GM18907 (cell line): ENCODE data around the gene GJD4.

Experiments used
- ATAC-seq: cut with Tn5 transposase; IDR thresholded peaks from one replicate; pipeline ENCODE4 v1.9.1; 2021; ENCODE audit warnings: mild to moderate bottlenecking, moderate library complexity; ENCODE audit not compliant: unreplicated experiment

The GJD4 gene

DNA sequence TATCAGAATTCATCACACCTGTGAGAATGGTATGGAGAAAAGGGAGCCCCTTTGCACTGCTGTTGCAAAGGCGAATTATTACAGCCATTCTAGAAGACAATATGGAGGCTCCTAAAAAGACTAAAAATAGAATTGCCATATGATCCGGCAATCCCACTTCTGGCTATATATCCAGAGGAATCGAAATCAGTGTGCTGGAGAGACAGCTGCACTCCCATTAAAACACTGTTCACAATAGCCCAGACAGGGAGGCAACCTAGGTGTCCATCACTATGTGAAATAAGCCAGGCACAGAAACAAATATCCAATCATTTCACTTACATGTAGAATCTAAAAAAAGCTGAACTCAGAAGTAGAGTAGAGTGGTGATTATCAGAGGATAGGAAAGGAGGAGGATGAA, 26.0 kb upstream of the GJD4 start:
- ATAC-seq, result no peak

DNA sequence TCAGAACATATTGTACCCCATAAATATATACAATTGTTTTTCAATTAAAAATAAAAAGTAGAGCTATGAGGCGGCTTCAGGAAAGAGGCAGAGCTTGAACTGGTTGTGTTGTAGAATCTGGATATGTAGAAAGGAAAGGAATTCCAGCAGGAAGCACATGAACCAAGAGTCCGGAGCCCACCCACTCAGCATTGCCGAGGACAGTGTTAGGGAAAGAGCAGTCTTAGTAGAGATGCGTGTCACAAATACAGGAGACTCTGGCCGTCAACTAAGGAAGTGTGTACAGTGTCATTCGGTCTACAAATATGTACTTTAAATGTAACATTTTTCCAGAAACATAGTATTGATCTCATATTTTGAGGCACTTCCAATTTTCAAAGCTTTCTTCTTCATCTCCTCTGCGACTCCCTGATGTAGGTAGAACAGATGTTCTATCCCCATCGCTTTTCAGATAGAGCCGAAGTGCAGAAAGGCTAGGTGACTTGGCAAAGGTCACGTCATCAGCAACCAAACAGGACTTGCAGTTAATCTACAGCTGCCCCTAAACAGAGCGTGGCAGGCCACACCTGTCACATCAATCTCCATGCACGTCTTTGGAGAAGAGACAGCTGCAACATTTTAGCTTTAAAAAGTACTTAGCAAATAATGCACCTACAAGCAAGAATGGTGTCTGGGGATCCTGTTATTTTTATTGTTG, 25.3 kb upstream of the GJD4 start:
- no peak for ATAC-seq

DNA sequence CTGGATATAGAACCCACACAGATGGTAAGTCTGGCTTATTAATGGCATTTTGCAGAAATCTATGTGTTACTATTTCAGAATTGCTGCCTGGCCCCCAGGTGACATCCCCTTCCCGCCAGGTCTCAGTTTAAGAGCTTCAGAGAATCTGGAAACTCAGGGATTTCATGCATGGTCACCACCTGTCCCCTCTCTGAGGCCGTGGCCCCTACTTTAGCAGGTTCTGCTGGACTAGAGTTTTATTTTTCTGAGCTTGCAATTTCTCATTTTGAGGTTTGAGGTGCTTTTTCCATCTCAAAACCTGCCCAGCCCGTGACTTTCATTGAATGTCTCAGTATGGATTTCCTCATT, 24.7 kb upstream of the GJD4 start:
- no peak for ATAC-seq

DNA sequence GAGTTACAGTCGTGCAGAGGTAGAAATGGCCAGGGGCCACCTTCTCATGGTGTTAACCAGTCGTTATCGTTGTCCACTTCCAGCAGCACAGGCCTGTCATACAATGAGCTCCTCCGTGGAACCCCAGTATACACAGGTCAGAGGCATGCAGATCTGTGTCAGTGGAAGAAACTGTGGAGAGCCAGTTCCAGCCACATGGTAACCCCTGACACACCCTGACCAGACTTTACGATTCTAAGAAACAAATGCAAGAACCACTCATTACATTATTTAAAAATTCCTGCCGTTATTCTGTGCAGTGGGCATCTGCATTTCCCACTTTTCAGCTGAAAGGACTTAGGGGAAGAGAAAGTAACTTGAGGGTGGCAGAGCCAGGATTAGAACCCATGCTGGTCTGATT, 23.5 kb upstream of the GJD4 start:
- no peak for ATAC-seq

DNA sequence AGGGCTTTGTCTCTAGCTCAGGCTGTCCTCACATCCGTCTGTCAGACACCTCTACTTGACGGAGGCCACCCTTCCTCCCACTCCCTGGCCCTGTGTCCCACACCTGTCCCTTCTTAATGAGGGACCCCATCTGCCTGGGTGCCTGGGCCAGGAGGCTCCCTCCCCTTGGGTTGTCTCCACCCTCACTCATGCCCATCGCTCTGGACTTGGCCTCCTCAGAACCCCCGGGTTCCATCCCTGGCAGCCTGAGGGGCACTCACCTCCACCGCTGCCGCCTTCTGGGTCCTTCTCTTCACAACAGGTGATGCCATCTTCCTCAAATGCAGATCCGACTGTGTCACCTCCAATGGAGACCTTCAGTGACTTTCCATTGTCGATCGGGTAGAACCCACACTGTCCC, 20.2 kb upstream of the GJD4 start:
- no peak for ATAC-seq

DNA sequence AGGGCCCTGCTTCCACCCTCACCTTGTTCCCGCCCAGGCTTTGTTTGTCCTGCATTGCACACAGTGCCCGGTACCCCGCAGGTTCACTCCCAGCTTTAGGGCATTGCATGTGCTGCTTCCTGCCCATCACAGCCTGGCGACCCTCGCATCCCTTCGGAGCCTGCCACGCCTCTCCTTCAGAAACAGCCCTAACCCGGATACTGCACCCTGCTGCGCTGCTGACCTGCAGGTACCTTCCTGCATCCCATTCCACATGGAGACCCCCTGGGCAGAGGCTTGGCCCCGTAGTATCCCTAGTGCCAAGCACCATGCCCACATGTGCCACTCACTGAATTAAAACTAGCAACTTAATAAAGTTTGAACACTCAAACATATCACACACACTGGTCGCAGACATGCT, 19.8 kb upstream of the GJD4 start:
- ATAC-seq, result no peak

DNA sequence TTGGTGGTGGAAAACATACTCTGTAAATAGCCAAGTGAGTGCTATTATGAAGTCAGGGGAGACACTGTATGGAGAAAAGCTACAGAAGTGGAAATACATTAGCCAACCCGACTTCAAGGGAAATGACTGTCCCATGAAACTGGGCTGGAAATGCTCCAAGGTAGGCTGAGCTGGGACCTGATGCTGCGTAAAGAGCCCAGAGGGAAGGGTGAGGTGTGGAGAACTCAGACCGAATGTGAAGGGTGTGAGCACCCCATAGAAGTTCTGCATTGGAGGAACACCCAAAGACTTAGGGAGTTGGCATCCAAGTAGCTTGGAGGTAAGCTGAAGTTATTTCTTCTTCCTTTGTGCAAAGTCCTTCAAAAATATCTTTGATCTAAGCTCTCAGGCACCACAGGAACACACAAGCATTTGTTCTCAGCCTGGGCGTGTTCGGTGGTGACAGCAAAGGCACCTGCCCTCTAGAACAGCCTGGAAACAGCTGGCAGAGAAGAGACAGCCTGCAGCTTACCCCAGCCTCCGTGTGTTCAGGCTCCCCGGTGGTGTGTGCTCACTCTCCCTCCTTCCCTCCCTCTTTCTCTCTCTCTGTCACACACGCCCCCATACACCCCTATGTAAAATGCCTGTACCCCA, 19.1 kb upstream of the GJD4 start:
- no peak for ATAC-seq

DNA sequence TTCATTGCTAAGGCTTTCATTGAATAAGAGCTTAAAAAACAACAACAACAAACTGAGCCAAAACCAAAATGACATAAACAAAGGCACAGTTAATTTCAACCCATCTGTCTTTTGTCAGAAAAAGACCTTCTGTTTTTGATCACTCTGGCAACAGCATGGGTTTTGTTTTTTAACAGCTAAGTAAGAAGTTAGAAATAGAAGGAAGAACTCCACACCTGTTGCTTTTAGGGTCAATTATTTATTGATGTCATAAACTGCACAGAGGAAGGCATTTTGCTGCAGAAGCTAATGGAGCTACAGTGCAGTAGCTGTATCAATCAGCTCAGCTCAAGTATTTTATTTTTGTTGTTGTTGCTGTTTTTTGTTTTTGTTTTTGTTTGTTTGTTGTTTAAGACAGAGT, 16.3 kb upstream of the GJD4 start:
- no peak for ATAC-seq

DNA sequence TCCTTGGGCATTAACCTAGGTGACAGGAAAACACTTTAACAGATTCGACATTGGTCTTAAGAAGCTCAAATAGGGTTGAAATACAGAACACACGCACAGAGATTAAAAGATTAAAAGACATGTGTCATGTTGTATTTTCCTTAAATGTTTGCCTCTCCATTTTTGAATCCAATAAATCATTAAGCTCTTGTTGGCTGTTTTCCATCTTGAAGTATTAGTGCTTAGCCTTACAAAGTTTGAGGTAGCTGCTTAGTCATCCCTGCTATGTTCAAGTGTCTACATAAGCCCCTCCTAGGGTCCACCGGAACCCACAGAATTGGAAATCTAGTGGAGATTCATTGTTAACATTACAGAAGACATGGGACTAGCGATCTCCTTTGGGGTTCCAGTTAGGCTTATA, 12.7 kb upstream of the GJD4 start:
- ATAC-seq, result no peak

DNA sequence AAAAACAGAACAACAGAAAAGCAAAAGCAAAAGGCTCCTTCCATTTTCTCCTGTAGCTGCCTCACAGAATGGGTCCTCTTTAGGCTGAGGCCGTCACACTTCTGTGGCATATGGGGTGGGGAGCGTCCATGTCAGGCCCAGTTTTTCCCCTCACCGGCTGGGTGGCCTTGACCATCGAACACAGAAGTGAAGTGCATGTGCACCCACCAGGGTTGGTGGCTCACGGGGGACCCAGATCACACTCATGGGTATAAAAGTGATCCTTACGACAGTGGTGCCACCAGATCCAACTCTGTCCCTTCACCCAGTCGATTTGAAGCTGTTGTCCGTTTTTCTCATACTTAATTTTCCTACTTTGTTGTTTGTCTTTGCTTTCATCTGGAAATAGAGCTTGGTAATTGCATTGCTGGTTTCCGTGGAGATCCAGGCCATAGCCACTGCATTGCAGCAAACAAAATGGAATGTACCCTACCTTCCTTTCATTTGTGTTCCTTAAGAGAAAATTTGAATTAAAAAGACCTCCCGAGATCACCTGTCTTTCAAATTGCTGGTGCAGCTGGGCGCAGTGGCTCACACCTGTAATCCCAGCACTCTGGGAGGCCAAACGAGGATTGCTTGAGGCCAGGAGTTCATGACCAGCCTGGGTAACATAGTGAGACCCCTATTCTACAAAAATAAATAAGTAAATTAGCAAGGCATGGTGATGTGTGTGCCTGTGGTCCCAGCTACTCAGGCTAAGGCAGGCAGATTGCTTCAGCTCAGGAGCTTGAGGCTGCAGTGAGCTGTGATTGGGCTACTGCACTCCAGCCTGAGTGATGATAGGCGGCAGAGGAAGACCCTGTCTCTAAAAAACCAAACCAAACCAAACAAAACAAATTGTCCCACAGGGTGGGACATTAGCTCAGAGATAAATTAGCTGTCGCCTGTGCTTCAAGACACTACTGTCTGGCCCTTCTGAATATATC, 10.7 kb upstream of the GJD4 start:
- ATAC-seq, result no peak

DNA sequence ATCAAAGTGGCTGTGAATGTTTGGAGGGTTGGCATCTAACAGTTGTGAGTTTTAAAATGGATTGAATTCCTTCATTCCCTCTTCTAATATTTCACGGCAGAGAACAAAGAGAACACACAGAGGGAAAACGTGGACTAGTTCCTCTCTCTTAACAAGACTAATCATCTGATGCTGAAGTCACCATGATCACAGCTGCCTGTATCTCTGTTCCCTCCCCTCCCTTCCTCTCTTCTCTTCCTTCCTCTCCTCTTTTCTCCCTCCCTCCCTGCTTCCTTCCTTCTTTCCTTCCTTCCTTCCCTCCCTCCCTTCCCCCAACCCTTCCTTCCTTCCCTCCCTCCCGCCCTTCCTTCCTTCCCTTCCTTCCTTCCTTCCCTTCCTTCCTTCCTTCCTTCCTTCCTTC, 10.0 kb upstream of the GJD4 start:
- ATAC-seq, result no peak

DNA sequence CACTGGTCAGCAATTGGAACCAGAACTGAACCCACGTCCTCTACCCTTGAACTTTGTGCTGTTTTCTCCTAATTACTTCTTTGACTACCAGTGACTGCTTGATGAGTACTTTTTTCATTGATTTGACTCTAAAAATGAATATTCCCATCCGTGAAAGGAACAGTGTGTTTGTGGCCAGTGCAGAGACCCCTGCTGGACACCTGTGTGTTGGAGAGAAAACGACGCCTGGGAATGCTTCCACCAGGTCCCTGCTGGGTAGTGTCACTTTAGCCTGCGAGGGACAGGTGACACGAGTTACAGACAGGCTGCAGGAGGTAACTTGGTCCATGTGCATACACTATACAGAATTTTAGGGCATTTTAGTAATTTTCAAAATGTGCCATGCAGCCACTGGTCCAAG, 6.8 kb upstream of the GJD4 start:
- ATAC-seq, result no peak

DNA sequence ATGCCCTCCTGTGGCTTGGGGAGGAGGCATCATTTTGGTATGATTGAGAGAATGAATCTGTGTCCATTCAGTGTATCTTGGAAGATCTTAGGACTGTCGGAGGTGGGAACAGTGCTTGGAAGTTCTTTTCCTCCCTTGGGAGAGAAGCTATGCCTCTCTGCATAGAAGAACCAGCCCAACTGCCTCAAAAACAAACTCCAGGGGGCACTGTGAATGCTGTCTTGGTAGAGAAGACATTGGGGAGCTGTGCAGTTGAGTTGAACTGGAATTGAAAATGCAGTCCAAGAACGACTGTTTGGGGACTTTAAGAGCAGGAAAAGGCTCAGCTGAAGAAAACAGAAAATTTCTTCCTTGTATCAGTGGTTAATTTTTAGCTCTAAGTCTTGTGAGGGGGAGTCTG, 4.9 kb upstream of the GJD4 start:
- ATAC-seq, result no peak

DNA sequence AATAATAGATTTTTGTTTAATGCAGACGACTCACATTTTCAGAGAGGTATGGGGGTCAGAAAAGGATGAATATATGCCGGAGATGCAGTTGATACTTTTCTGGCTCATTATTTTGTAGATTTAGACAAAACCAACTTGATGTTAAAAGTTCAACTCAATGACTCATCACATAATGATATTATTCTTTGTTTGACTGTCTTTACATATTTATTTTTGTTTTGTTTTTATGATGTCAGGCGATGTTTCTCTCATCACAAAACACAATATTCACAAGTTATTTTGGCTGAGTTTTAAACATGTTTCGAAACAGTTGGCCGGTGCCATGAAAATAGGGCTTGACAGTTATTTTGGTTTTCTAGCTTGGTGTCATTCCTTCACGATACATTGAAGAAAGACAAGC, 1.3 kb downstream of the GJD4 start:
- no peak for ATAC-seq

DNA sequence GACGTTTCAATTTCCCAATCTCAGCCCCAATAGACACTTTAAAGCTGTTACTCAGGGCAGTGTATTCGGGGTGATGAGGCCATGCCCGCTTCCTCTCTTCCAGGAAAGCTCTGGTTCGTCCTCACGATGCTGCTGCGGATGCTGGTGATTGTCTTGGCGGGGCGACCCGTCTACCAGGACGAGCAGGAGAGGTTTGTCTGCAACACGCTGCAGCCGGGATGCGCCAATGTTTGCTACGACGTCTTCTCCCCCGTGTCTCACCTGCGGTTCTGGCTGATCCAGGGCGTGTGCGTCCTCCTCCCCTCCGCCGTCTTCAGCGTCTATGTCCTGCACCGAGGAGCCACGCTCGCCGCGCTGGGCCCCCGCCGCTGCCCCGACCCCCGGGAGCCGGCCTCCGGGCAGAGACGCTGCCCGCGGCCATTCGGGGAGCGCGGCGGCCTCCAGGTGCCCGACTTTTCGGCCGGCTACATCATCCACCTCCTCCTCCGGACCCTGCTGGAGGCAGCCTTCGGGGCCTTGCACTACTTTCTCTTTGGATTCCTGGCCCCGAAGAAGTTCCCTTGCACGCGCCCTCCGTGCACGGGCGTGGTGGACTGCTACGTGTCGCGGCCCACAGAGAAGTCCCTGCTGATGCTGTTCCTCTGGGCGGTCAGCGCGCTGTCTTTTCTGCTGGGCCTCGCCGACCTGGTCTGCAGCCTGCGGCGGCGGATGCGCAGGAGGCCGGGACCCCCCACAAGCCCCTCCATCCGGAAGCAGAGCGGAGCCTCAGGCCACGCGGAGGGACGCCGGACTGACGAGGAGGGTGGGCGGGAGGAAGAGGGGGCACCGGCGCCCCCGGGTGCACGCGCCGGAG, 2.6 kb downstream of the GJD4 start:
- ATAC-seq, result no peak

DNA sequence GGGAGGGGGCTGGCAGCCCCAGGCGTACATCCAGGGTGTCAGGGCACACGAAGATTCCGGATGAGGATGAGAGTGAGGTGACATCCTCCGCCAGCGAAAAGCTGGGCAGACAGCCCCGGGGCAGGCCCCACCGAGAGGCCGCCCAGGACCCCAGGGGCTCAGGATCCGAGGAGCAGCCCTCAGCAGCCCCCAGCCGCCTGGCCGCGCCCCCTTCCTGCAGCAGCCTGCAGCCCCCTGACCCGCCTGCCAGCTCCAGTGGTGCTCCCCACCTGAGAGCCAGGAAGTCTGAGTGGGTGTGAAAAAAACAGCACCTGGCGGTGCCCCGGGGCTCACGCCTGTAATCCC, 3.2 kb downstream of the GJD4 start:
- ATAC-seq, result no peak

DNA sequence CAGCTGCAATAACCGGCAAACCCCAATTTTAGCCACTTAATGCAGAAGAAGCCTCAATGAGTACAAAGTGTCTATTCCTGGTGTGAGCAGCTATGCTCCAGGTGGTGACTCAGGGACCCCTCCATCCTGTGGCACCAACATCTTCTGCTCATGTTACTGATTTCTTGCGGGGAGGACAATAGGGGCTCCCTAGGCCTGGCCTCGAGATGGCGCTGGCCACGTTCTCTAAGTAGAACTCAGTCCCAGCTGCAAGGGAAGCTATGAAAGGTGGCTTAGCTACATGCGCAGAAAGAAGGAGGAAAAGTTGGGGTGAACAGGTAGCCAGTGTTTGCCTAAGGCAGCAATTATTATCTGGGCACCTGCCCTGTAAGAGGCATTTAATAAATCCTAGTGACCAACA, 6.6 kb downstream of the GJD4 start:
- no peak for ATAC-seq

DNA sequence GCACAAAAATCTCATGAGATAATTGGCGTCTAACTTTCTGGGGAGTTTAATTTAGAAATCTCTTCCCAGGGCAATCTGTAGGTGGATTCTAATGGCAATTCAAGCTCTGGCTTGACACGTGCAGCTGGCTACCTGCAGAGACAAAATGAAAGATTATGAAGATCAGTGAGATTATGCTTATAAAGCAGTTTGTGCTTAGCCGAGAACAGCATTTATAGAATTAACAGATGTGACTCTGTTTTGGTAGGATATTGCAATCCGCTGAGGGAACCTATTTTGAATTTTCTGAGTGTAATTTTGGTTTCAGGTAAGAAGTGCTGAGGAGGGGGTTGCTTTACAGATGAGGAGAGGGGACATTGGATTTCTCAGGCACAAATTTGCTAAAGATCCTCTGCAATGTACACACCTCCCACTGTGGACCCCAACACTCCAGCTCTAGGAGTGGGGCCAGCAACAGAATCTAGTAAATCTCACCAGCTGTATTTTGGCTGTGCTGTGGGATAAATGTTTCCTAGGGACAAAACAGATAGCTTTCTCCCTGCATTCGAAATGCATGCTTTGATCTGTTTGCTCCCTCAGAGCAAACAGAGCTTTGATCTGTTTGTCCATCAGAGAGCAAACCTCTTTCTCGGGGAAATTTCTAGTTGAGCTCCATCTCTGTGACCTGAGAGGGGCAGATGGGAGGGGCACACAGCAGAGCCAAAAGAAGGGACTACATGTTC, 7.4 kb downstream of the GJD4 start:
- no peak for ATAC-seq

DNA sequence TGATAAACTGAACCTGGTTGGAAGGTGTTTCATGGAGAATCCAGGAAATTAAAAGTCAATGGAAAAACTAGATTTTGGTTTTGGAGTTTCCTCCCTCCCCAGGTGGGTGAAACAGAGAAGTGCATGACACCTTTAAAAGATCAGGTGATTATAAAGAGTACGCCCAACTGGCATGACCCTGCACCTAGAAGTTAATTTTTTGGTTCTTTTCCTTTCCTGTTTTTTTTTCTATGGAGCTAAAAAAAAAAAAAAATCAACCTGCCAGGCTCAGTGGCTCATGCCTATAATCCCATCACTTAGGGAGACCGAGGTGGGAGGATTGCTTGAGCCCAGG, 7.9 kb downstream of the GJD4 start:
- no peak for ATAC-seq

DNA sequence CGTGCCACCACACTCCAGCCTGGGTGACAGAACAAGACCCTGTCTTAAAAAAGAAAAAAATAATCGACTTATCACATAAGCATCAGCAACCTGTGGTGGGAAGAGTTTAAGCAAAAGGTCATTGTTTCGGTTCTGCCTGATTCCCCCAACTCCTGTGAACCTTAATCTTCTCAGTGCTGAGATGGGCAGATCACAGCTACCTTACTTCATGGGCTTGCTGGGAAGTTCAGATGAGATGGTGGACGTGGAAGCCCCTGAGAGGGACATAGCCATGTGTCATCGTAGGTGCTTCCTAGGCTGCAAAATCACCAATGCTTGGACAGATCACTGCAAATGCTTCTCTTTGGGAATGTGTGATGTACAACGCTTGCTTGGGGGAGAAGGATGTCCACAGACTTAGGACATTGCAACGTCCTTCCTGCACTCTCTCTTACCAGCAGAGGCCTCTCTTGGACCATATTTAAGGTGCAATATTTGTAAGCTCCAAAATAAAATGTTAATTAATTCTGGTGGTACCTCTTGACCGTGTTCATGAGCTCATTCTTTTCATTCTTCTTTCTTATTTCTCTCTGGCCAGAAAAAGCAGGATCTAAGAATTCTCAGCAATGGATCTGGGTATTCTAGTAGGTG, 8.6 kb downstream of the GJD4 start:
- ATAC-seq, result no peak
